ENCODE measurements around the gene FASN.

The FASN gene

DNA sequence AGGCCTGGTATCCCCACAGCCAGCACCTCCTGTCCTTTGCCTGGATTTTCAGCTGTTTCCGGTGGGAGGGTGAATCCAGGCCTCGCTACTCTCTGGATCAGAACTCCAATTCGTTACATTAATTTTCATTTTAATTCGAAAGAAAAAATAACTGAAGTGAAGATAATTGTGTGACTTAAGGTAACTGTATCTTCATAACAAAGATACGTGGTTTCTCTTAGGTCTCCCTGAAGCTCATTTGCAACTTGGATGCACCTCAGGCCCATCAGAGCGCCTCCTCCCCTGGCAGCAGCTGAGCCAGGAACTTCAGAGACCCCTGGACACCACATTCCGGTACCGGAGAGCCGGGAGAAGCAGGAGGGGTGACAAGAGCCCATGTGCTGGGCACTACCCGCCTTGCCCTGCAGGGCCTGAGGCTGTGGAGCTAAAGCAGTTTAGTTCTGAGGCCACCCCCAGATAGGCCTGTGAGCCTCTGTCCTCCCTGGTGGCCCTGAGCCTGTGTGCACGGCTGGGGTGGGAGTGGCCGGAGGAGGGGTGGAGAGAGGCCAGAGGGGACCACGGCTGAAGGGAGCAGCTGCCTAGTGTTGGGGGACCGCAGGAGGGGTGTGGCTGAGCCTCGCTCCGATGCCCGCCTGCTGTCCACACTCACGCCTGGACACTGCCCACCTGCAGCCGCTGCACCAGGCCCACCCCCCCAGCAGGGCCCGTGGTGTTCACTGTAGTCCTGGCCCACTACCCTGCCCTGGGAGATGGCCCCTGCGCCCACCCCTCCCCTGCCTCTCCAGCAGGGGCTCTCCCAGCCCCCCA is 21.0 kb downstream of the FASN start:
- Histone ChIP-seq H3K4me2 (ENCODE audit: low read length) (no peak overlapping the region), H3K9me3 (ENCODE audit: control insufficient read depth, low read length) (no peaks in the 10 kb centered on the region), H3K79me2 (no peaks in the 10 kb centered on the region), H3K36me3 (ENCODE audit: control insufficient read depth, insufficient read depth, low read length) (no peaks in the 10 kb centered on the region), H3K27me3 (ENCODE audit: control insufficient read depth, insufficient read depth, low read length) (no peaks in the 10 kb centered on the region), H2AFZ (no peak overlapping the region), H3K27ac (no peak overlapping the region), H3K4me1 (no peaks in the 10 kb centered on the region), H3K4me3 (ENCODE audit: low read depth, low read length) (no peak overlapping the region), H3K9ac (no peak overlapping the region)
- TF ChIP-seq, protein P1, sequence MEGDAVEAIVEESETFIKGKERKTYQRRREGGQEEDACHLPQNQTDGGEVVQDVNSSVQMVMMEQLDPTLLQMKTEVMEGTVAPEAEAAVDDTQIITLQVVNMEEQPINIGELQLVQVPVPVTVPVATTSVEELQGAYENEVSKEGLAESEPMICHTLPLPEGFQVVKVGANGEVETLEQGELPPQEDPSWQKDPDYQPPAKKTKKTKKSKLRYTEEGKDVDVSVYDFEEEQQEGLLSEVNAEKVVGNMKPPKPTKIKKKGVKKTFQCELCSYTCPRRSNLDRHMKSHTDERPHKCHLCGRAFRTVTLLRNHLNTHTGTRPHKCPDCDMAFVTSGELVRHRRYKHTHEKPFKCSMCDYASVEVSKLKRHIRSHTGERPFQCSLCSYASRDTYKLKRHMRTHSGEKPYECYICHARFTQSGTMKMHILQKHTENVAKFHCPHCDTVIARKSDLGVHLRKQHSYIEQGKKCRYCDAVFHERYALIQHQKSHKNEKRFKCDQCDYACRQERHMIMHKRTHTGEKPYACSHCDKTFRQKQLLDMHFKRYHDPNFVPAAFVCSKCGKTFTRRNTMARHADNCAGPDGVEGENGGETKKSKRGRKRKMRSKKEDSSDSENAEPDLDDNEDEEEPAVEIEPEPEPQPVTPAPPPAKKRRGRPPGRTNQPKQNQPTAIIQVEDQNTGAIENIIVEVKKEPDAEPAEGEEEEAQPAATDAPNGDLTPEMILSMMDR (IDR thresholded peaks at IDR 0.05) = no peak

DNA sequence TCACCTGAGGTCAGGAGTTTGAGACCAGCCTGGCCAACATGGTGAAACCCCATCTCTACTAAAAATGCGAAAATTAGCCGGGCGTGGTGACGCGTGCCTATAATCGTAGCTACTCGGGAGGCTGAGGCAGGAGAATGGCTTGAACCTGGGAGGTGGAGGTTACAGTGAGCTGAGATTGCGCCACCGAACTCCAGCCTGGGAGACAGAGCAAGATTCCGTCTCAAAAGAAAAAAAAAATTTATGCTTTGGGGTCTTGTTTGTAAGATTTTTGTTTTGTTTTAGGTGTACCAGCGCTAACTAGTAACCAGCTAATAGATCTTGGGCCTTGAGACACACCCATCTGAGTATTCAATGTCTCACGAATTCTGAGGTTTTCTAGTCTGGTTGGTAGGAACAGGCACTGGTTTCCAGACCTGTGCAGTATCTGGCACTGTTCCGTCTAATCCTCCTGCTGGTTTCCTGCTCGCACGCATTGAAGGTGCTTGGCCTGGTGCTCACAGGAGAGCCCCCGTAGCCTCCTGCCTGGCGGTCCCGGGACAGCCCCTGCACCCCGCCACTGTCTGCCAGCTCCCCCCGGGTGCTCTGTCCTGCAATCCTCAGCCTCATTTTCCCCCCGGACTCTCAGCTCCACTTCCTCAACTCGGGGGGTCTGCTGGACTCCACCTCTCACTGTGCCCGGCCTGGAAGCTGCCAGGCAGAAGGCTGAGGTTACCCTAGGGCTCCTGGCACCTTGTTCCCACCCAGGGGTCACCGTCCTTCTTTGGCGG is 21.8 kb downstream of the FASN start:
- H3K36me3 ChIP-seq (ENCODE audit: control insufficient read depth, insufficient read depth, low read length) = no peaks in the 10 kb centered on the region
- H3K4me2 ChIP-seq (ENCODE audit: low read length) = no peak overlapping the region
- H2AFZ ChIP-seq = no peak overlapping the region
- no peak overlapping the region for H3K27ac ChIP-seq
- H3K4me3 ChIP-seq (ENCODE audit: low read depth, low read length) = no peak overlapping the region
- no peaks in the 10 kb centered on the region for H3K27me3 ChIP-seq (ENCODE audit: control insufficient read depth, insufficient read depth, low read length)
- no peaks in the 10 kb centered on the region for H3K9me3 ChIP-seq (ENCODE audit: control insufficient read depth, low read length)
- H3K4me1 ChIP-seq = no peaks in the 10 kb centered on the region
- no peaks in the 10 kb centered on the region for H3K79me2 ChIP-seq
- H3K9ac ChIP-seq = no peak overlapping the region
- TF ChIP-seq, protein P1 (IDR thresholded peaks at IDR 0.05) = no peak

DNA sequence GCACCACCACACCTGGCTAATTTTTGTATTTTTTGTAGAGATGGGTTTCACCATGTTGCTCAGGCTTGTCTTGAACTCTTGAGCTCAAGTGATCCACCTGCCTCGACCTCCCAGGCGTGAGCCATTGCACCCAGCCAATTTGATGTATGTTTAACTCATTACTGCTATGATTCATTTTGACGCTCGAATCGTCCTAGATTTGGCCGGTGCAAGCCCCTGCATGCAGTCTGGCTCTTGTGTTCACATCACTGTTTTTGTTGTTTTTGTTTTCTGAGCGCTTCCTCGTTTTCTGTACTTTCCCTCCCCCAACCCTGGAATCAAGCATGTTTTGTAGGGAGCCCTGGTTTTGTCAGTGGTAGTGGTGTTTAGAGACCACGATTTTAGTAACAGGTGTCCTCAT is 24.6 kb downstream of the FASN start:
- no peaks in the 10 kb centered on the region for H3K36me3 ChIP-seq (ENCODE audit: control insufficient read depth, insufficient read depth, low read length)
- H3K9ac ChIP-seq = no peak overlapping the region
- no peak overlapping the region for H3K4me2 ChIP-seq (ENCODE audit: low read length)
- H3K27ac ChIP-seq = no peak overlapping the region
- no peaks in the 10 kb centered on the region for H3K9me3 ChIP-seq (ENCODE audit: control insufficient read depth, low read length)
- no peaks in the 10 kb centered on the region for H3K4me1 ChIP-seq
- TF ChIP-seq, protein P1 (IDR thresholded peaks at IDR 0.05) = no peak
- no peak overlapping the region for H3K4me3 ChIP-seq (ENCODE audit: low read depth, low read length)
- no peak overlapping the region for H2AFZ ChIP-seq
- H3K79me2 ChIP-seq = no peaks in the 10 kb centered on the region
- no peaks in the 10 kb centered on the region for H3K27me3 ChIP-seq (ENCODE audit: control insufficient read depth, insufficient read depth, low read length)

DNA sequence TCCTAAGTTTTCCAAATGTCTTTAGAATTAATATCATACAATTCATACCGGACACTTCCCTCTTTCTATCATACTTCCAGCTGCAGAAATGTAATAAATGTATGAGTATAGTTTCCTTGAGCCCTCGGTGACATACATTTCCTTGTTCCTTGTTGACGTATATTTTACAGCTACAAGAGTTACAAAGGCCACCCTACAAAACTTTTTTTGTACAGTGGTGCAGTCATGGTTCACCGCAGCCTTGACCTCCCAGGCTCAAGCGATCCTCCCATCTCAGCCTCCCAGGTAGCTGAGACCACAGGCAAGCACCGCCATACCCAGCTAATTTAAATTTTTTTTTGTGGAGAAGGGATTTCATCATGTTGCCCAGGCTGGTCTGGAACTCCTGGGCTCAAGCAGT is 25.2 kb downstream of the FASN start:
- Histone ChIP-seq H3K4me3 (ENCODE audit: low read depth, low read length) (no peak overlapping the region), H3K79me2 (no peaks in the 10 kb centered on the region), H3K27me3 (ENCODE audit: control insufficient read depth, insufficient read depth, low read length) (no peaks in the 10 kb centered on the region), H3K36me3 (ENCODE audit: control insufficient read depth, insufficient read depth, low read length) (no peaks in the 10 kb centered on the region), H3K9me3 (ENCODE audit: control insufficient read depth, low read length) (no peaks in the 10 kb centered on the region), H3K9ac (no peak overlapping the region), H3K27ac (no peak overlapping the region), H2AFZ (no peak overlapping the region), H3K4me1 (no peaks in the 10 kb centered on the region), H3K4me2 (ENCODE audit: low read length) (no peak overlapping the region)
- TF ChIP-seq, protein P1 (IDR thresholded peaks at IDR 0.05) = no peak
